ENCODE data around the gene KIF5C. TPM values are rescaled to one million over a fixed set of nuclear protein-coding genes. Genes with fewer than 3 reads are reported as not detected.
A peak's percentile ranks its signal among the peaks of the same experiment; 100 is the strongest.

KIF5C gene
- total RNA-seq, 2 experiments from 2014 or later: 8.1 to 22.2 TPM

GRCh38 chr2:148926981-148927401 is 52.0 kb downstream of the KIF5C start:
- intact Hi-C loops (cut with micrococcal nuclease; ENCODE audit: unreplicated experiment): loop anchor here (5.0 kb wide), 1 partner anchor 65 kb away; no protein-coding TSS in a partner anchor

GRCh38 chr2:148928395-148928794 is 53.4 kb downstream of the KIF5C start:
- Histone ChIP-seq H3K4me2 (ENCODE audit: low read length) (no peak overlapping the region), H3K9me2 (ENCODE audit: insufficient read depth, low read length) (no peaks in the 10 kb centered on the region), H3K9me3 (ENCODE audit: low read length) (no peaks in the 10 kb centered on the region), H3K79me2 (ENCODE audit: insufficient read depth, low read depth, low read length) (no peaks in the 10 kb centered on the region), H3K36me3 (ENCODE audit: insufficient read depth, low read length) (peaks cover 15% of the 10 kb centered on the region; the same call in 1 of the 2 replicates), H3K4me1 (ENCODE audit: insufficient read depth, low read length, poor library complexity, severe bottlenecking) (no peaks in the 10 kb centered on the region), H3K27ac (ENCODE audit: low read depth, low read length, poor library complexity, severe bottlenecking) (no peak overlapping the region), H4K20me1 (ENCODE audit: insufficient read depth, low read length) (no peaks in the 10 kb centered on the region), H2AFZ (ENCODE audit: low read length) (no peak overlapping the region), H3K4me3 (ENCODE audit: low read depth, low read length, poor library complexity, severe bottlenecking) (no peak overlapping the region)
- intact Hi-C loops (cut with micrococcal nuclease; ENCODE audit: unreplicated experiment): loop anchor here (5.0 kb wide), 1 partner anchor 64 kb away; no protein-coding TSS in a partner anchor
- TF ChIP-seq EZH2phosphoT487 (IDR thresholded peaks at IDR 0.05; ENCODE audit: borderline replicate concordance, low read depth, low read length) (no peak), CTCF (conservative IDR thresholded peaks at IDR 0.05; ENCODE audit: low read length) (no peak)
- CTCF ChIA-PET (ENCODE audit: unreplicated experiment): no interaction called here
- no peak for DNase-seq (ENCODE audit: low spot score)
- POLR2A ChIA-PET: no interaction called here
- BruUV-seq (replicated peaks): no TSS peak

More at GRCh38 chr2:148926981-148927401, 52.0 kb downstream of the KIF5C start:
- Histone ChIP-seq H2AFZ (ENCODE audit: low read length) (no peak overlapping the region), H3K79me2 (ENCODE audit: insufficient read depth, low read depth, low read length) (no peaks in the 10 kb centered on the region), H3K36me3 (ENCODE audit: insufficient read depth, low read length) (0 out of 2 replicates have a peak, but pooled peaks cover 13% of the 10 kb centered on the region), H4K20me1 (ENCODE audit: insufficient read depth, low read length) (no peaks in the 10 kb centered on the region), H3K9me2 (ENCODE audit: insufficient read depth, low read length) (no peaks in the 10 kb centered on the region), H3K4me2 (ENCODE audit: low read length) (peak overlapping the region; percentile 29; the same call in 1 of the 2 replicates), H3K4me3 (ENCODE audit: low read depth, low read length, poor library complexity, severe bottlenecking) (no peak overlapping the region), H3K4me1 (ENCODE audit: insufficient read depth, low read length, poor library complexity, severe bottlenecking) (no peaks in the 10 kb centered on the region), H3K9me3 (ENCODE audit: low read length) (no peaks in the 10 kb centered on the region), H3K27ac (ENCODE audit: low read depth, low read length, poor library complexity, severe bottlenecking) (no peak overlapping the region)
- CTCF ChIA-PET (ENCODE audit: unreplicated experiment): no interaction called here
- no peak for DNase-seq (ENCODE audit: low spot score)
- POLR2A ChIA-PET: no interaction called here
- BruUV-seq (replicated peaks): no TSS peak
- TF ChIP-seq EZH2phosphoT487 (IDR thresholded peaks at IDR 0.05; ENCODE audit: borderline replicate concordance, low read depth, low read length) (no peak), CTCF (conservative IDR thresholded peaks at IDR 0.05; ENCODE audit: low read length) (no peak)

GRCh38 chr2:148930046-148930775 is 55.2 kb downstream of the KIF5C start:
- no TSS peak for BruUV-seq (replicated peaks)
- TF ChIP-seq EZH2phosphoT487 (IDR thresholded peaks at IDR 0.05; ENCODE audit: borderline replicate concordance, low read depth, low read length): no peak
- no peaks in the 10 kb centered on the region for H4K20me1 ChIP-seq (ENCODE audit: insufficient read depth, low read length)

More at GRCh38 chr2:148930046-148930775, 55.2 kb downstream of the KIF5C start:
- H3K4me2 ChIP-seq (ENCODE audit: low read length): no peak overlapping the region
- ChIA-PET CTCF (ENCODE audit: unreplicated experiment) (no interaction called here), POLR2A (no interaction called here)
- peaks cover 22% of the 10 kb centered on the region; the same call in 1 of the 2 replicates for H3K36me3 ChIP-seq (ENCODE audit: insufficient read depth, low read length)
- H3K27ac ChIP-seq (ENCODE audit: low read depth, low read length, poor library complexity, severe bottlenecking): no peak overlapping the region
- H3K9me3 ChIP-seq (ENCODE audit: low read length): no peaks in the 10 kb centered on the region
- no peak for DNase-seq (ENCODE audit: low spot score)
- intact Hi-C loops (cut with micrococcal nuclease; ENCODE audit: unreplicated experiment): no loop called here
- H3K4me3 ChIP-seq (ENCODE audit: low read depth, low read length, poor library complexity, severe bottlenecking): no peak overlapping the region
- H3K79me2 ChIP-seq (ENCODE audit: insufficient read depth, low read depth, low read length): no peaks in the 10 kb centered on the region
- H2AFZ ChIP-seq (ENCODE audit: low read length): no peak overlapping the region
- no peaks in the 10 kb centered on the region for H3K4me1 ChIP-seq (ENCODE audit: insufficient read depth, low read length, poor library complexity, severe bottlenecking)
- no peaks in the 10 kb centered on the region for H3K9me2 ChIP-seq (ENCODE audit: insufficient read depth, low read length)

Data from OCI-LY7 (cell line).